Measurements from ENCODE around the gene ZNF664. TPM values are rescaled to one million over a fixed set of nuclear protein-coding genes. Genes with fewer than 3 reads are reported as not detected.
A peak's percentile ranks its signal among the peaks of the same experiment; 100 is the strongest.

The ZNF664 gene
- total RNA-seq, 2 donors from 2014 or later: 124 TPM

DNA sequence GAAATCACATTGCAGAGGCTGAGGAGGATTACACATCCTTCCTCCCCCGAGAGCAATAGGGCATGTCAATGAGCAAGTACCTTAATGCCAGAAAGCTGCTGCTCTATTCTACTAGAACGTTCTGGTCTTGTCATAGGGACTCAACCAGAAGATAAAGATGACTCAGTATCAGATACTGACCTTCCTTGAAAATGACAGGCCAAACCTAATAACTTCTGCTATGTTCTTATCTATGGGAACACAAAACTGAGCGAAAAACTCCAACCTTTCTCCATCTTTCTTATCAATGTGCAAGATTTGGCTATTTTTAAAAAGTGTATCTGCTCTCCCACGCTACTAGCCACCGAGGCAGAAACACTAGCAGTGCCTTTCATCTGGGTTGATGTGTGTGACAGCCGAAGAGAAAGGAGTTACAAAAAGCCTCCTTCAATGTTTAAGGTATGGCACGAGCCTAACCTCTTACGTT lies 5.9 kb upstream of the ZNF664 start:
- no peak for TF ChIP-seq CTCF (IDR thresholded peaks at IDR 0.05)
- no peaks in the 10 kb centered on the region for H3K9me3 ChIP-seq
- H3K36me3 ChIP-seq: no peaks in the 10 kb centered on the region
- no peak overlapping the region for H3K27ac ChIP-seq
- no peak overlapping the region for H3K9ac ChIP-seq (ENCODE audit: low read depth in 2 of 2, low read length in 2 of 2)
- H3K27me3 ChIP-seq: no peaks in the 10 kb centered on the region
- H3K4me3 ChIP-seq: no peak overlapping the region
- intact Hi-C loops (cut with DNase I): no loop called here
- H3K4me1 ChIP-seq: no peaks in the 10 kb centered on the region
- DNase-seq: no peak

- DNase-seq: no peak
- Histone ChIP-seq H3K4me3 (peak overlapping the region; percentile 96), H3K4me1 (no peaks in the 10 kb centered on the region), H3K9ac (ENCODE audit: low read depth in 2 of 2, low read length in 2 of 2) (peak overlapping the region; percentile 93 to 94), H3K27me3 (no peaks in the 10 kb centered on the region), H3K27ac (peak overlapping the region; percentile 92), H3K9me3 (no peaks in the 10 kb centered on the region), H3K36me3 (no peaks in the 10 kb centered on the region)
- intact Hi-C loops (cut with DNase I): no loop called here
- no peak for TF ChIP-seq CTCF (IDR thresholded peaks at IDR 0.05)
Observed at GRCh38 chr12:123971449-123971769, 1.6 kb upstream of the ZNF664 start.

DNA sequence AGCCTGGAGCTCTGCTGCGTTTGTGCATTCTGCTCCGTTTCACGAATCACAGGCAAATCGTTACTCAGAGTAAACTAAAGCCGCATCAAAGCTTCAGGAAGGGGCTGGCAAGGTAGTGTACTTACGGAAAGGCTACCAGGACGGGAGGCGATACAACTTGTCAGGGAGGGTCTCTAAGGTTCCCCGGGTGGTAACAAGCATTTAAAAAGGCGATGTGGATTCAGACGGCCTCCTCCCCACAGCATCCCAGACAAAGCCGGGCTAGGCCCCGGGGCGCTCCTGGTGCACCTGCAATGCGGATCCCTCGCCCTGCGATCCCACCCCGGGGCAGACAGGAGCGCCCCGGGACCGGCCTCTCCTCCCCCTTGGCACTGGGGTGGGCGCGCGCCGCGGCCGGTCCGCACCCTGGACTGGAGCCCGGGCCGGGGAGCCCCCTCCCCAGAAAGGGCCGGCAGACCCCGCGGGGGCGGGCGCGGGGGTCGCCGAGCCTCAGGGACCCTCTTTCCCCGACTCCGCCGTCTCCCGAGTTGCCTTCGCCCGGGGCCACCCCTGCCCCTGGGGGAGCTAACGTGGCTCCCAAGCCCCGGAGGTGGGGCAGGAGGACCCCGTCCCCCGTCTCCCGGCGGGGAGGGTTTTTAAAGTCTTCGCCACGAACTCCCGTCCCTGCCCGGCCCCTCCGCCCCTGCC lies 1.1 kb upstream of the ZNF664 start:
- Histone ChIP-seq H3K4me3 (peak overlapping the region; percentile 96), H3K27ac (peak overlapping the region; percentile 92), H3K9me3 (no peaks in the 10 kb centered on the region), H3K4me1 (no peaks in the 10 kb centered on the region), H3K36me3 (no peaks in the 10 kb centered on the region), H3K27me3 (no peaks in the 10 kb centered on the region), H3K9ac (ENCODE audit: low read depth in 2 of 2, low read length in 2 of 2) (peak overlapping the region; percentile 93 to 94)
- intact Hi-C loops (cut with DNase I): no loop called here
- peak; percentile 56 for DNase-seq
- no peak for TF ChIP-seq CTCF (IDR thresholded peaks at IDR 0.05)

DNA sequence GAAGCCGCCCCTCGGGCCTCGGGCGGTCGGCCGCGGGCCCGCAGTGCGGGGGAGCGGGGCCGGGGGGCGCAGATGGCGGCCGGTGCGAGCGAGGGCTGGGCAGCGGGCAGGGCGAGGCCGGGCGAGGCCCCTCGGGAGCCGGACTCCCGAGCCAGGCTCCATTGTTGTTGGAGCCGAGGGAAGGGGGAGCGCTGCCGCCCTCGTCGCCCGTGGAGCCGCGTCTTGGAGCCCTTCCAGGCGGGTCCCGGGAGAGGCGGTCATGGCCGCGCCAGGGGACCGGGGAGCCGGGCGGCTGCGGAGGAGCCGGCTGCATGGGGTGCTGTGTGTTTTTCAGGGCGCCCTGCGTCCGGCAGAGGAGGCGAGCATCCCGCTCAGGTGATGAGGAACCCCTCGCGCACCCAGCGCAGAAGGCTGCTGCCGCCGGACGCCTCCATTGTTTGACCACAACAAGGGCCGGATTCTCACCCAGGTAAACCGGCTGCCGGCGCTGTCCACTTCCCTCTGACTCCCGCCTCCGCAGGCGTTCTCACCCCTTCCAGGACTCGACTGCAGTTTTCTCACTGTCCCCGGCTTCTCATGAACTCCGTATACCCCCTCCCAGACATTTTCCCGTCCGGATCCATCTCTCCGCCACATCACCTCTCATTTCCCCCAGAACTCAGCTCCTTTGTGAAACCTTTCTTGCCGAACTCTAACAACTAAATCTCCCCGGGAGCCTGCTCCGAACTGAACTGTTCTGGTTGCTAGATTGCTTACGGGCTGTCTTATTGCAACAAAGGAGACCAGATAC lies 732 bp downstream of the ZNF664 start:
- Histone ChIP-seq H3K4me1 (no peaks in the 10 kb centered on the region), H3K27me3 (no peaks in the 10 kb centered on the region), H3K9ac (ENCODE audit: low read depth in 2 of 2, low read length in 2 of 2) (peak overlapping the region; percentile 84 to 91), H3K36me3 (no peaks in the 10 kb centered on the region), H3K27ac (peak overlapping the region; percentile 75), H3K4me3 (peak overlapping the region; percentile 85), H3K9me3 (no peaks in the 10 kb centered on the region)
- intact Hi-C loops (cut with DNase I): no loop called here
- no peak for TF ChIP-seq CTCF (IDR thresholded peaks at IDR 0.05)
- peak; percentile 65 for DNase-seq

DNA sequence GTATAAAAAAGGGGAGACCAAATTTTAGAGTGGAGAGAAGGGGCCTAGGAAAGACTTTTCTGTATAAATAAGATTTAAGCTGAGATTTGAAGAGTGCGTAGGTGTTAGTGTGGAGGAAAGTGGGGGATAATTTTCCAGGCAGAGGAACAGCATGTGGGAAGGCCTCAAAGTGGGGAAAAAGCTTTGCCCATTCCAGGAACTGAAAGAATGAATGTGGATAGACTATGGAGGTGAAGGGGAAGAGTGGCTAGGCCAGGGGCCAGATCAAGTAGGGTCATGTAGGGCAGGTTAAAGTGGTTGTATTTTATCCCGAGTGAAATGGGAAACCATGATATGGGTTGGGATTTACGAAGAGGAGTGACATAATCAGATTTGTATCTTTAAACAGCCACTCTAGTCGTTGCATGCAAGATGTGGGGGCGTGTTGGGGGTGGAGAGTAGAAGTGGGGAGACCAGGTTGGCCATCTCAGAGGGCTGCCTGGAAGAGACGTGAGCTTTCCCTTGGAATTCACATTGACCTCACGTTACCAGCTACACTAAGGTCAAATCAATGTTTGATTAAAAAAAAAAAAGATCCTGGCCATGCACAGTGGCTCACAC lies 3.3 kb downstream of the ZNF664 start:
- no peak for DNase-seq
- Histone ChIP-seq H3K4me3 (no peak overlapping the region), H3K27ac (no peak overlapping the region), H3K4me1 (no peaks in the 10 kb centered on the region), H3K36me3 (no peaks in the 10 kb centered on the region), H3K27me3 (no peaks in the 10 kb centered on the region), H3K9ac (ENCODE audit: low read depth in 2 of 2, low read length in 2 of 2) (no peak overlapping the region), H3K9me3 (no peaks in the 10 kb centered on the region)
- TF ChIP-seq CTCF (IDR thresholded peaks at IDR 0.05): no peak
- intact Hi-C loops (cut with DNase I): no loop called here
